SU-DHL-6 (cell line): ENCODE measurements around the gene CACNA1B.

Source experiments
- H2AFZ ChIP-seq: fragments of 200-600 bp; sonication (generic); 2 replicates; pipeline ENCODE4 v1.6.1; 2014; ENCODE audit warnings: low read depth, mild to moderate bottlenecking, moderate library complexity, mixed read lengths, antibody characterized with exemption, low read length; ENCODE audit not compliant: severe bottlenecking
- H3F3A ChIP-seq: fragments of 200-600 bp; shearing (Covaris generic); 2 replicates; pipeline ENCODE4 v1.6.0; 2016; ENCODE audit warnings: antibody characterized with exemption, mild to moderate bottlenecking; ENCODE audit not compliant: insufficient read depth
- H3K27ac ChIP-seq: fragments of 200-600 bp; sonication (generic); 2 replicates; pipeline ENCODE4 v1.5.1; 2016; ENCODE audit warnings: low read depth, mild to moderate bottlenecking, low read length, moderate library complexity, mixed read lengths
- H3K27me3 ChIP-seq: fragments of 200-600 bp; sonication (generic), shearing (Covaris generic); 2 replicates; pipeline ENCODE4 v1.6.0; 2014; ENCODE audit warnings: mild to moderate bottlenecking, low read length
- H3K36me3 ChIP-seq: fragments of 200-600 bp; sonication (generic); 2 replicates; pipeline ENCODE4 v1.6.1; 2014; ENCODE audit warnings: mild to moderate bottlenecking, low read length, mixed read lengths
- H3K4me2 ChIP-seq: fragments of 300-600, 200-600 bp; shearing (Covaris generic), sonication (generic); 2 replicates; pipeline ENCODE4 v1.6.0; 2014; ENCODE audit warnings: low read length, low read depth, mild to moderate bottlenecking; ENCODE audit not compliant: poor library complexity, severe bottlenecking
- H3K4me3 ChIP-seq: fragments of 200-600 bp; sonication (generic); 2 replicates; pipeline ENCODE4 v1.5.1; 2014; ENCODE audit warnings: antibody characterized with exemption, low read length, mild to moderate bottlenecking, mixed read lengths; ENCODE audit not compliant: insufficient read depth, poor library complexity, severe bottlenecking
- H3K79me2 ChIP-seq: fragments of 200-600 bp; sonication (generic); 2 replicates; pipeline ENCODE4 v1.6.1; 2014; ENCODE audit warnings: mild to moderate bottlenecking, low read length, moderate library complexity; ENCODE audit not compliant: insufficient read depth
- H3K9ac ChIP-seq: fragments of 200-600 bp; sonication (generic); 2 replicates; pipeline ENCODE4 v1.7.0; 2014; ENCODE audit warnings: mild to moderate bottlenecking, low read length
- H3K9me2 ChIP-seq: fragments of 200-600 bp; sonication (generic); replicated peaks from 2 replicates; pipeline ENCODE4 v1.6.1; 2014; ENCODE audit warnings: low read length; ENCODE audit not compliant: insufficient read depth
- H3K9me3 ChIP-seq: fragments of 200-600 bp; sonication (generic); 2 replicates; pipeline ENCODE4 v1.6.1; 2014; ENCODE audit warnings: low read length, mixed read lengths; ENCODE audit not compliant: insufficient read depth
- H4K20me1 ChIP-seq: fragments of 200-600 bp; sonication (generic); 2 replicates; pipeline ENCODE4 v1.6.1; 2014; ENCODE audit warnings: low read depth, mild to moderate bottlenecking, antibody characterized with exemption, low read length, moderate library complexity, mixed read lengths
- EZH2phosphoT487 ChIP-seq: fragments of 200-600 bp; sonication (generic), shearing (Covaris generic); conservative IDR thresholded peaks from 2 replicates; pipeline ENCODE4 v1.6.1; 2018; ENCODE audit warnings: mild to moderate bottlenecking, antibody characterized with exemption, low read length, moderate library complexity, mixed read lengths
- TF ChIP-seq, protein P1 (sequence below): fragments of 200-600 bp; sonication (generic); IDR thresholded peaks from one replicate; pipeline ENCODE4 v1.5.1; 2017; ENCODE audit warnings: antibody characterized with exemption, mild to moderate bottlenecking, low read length, moderate library complexity; ENCODE audit not compliant: insufficient read depth, poor library complexity, severe bottlenecking

Gene CACNA1B

DNA sequence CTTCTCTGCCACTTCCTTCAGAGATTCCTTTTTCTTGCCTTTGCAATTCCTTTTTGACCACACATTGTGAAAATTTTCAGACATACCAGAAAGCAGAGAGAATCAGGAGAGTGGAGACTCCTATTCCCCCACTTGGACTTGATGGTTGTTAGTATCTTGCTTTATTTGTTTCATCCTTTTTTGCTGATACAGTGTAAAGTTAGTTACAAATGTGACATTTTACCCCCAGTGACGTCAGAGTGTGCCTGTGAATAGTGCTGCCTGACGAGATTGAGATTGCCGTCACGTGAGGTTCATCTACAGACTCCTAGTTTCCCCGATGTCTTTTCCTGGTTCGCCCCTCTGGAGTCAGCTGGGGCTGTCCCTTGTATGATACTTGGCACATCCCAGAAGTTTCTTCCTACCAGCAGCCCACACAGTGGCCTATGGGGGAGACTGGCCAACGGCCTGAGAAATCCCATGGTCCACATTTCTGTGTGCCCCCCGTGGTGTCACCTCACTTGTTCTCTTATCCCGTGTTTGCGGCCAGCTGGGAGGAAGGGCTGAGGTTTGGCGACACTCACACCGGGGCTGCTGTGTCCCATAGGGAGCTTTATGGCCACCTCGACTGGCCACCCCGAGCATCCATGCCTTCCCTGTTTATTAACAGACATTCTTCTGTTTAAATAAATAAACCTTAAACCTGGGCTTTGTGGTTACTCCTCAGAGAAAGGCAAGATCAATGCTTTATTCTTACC lies 48.2 kb upstream of the CACNA1B start:
- H3K9me3 ChIP-seq: no peaks in the 10 kb centered on the region
- H3F3A ChIP-seq: peaks cover 6% of the 10 kb centered on the region; the same call in 1 of the 2 replicates
- H3K4me3 ChIP-seq: no peak overlapping the region
- no peaks in the 10 kb centered on the region for H4K20me1 ChIP-seq
- no peaks in the 10 kb centered on the region for H3K27me3 ChIP-seq
- no peaks in the 10 kb centered on the region for H3K9me2 ChIP-seq
- no peak overlapping the region for H2AFZ ChIP-seq
- H3K9ac ChIP-seq: no peak overlapping the region
- no peaks in the 10 kb centered on the region for H3K36me3 ChIP-seq
- H3K4me2 ChIP-seq: no peak overlapping the region
- H3K79me2 ChIP-seq: no peaks in the 10 kb centered on the region
- H3K27ac ChIP-seq: no peak overlapping the region
- TF ChIP-seq EZH2phosphoT487: no peak
- TF ChIP-seq, protein P1, sequence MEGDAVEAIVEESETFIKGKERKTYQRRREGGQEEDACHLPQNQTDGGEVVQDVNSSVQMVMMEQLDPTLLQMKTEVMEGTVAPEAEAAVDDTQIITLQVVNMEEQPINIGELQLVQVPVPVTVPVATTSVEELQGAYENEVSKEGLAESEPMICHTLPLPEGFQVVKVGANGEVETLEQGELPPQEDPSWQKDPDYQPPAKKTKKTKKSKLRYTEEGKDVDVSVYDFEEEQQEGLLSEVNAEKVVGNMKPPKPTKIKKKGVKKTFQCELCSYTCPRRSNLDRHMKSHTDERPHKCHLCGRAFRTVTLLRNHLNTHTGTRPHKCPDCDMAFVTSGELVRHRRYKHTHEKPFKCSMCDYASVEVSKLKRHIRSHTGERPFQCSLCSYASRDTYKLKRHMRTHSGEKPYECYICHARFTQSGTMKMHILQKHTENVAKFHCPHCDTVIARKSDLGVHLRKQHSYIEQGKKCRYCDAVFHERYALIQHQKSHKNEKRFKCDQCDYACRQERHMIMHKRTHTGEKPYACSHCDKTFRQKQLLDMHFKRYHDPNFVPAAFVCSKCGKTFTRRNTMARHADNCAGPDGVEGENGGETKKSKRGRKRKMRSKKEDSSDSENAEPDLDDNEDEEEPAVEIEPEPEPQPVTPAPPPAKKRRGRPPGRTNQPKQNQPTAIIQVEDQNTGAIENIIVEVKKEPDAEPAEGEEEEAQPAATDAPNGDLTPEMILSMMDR: no peak

DNA sequence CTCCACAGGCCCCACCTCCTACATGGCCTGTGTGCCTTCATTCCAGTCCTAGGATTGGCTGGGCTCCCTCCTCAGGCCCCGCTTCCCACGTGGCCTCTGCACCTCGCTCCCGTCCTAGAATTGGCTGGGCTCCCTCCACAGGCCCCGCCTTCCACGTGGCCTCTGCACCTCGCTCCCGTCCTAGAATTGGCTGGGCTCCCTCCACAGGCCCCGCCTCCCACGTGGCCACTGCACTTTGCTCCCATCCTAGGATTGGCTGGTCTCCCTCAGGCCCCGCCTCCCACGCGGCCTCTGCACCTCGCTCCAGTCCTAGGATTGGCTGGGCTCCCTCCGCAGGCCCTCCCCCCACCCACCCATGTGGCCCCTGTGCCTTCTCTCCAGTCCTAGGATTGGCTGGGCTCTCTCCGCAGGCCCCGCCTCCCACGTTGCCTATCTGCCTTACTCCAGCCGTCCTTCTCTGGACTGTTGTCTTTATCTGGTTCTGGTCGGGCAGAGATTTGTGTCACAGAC lies 45.3 kb upstream of the CACNA1B start:
- no peaks in the 10 kb centered on the region for H3F3A ChIP-seq
- H3K9me3 ChIP-seq: no peaks in the 10 kb centered on the region
- no peaks in the 10 kb centered on the region for H3K9me2 ChIP-seq
- no peak overlapping the region for H3K9ac ChIP-seq
- H2AFZ ChIP-seq: no peak overlapping the region
- H3K79me2 ChIP-seq: no peaks in the 10 kb centered on the region
- H3K27ac ChIP-seq: no peak overlapping the region
- H4K20me1 ChIP-seq: no peaks in the 10 kb centered on the region
- H3K4me2 ChIP-seq: no peak overlapping the region
- H3K36me3 ChIP-seq: no peaks in the 10 kb centered on the region
- no peak for TF ChIP-seq EZH2phosphoT487
- TF ChIP-seq, protein P1: no peak
- no peak overlapping the region for H3K4me3 ChIP-seq
- no peaks in the 10 kb centered on the region for H3K27me3 ChIP-seq

DNA sequence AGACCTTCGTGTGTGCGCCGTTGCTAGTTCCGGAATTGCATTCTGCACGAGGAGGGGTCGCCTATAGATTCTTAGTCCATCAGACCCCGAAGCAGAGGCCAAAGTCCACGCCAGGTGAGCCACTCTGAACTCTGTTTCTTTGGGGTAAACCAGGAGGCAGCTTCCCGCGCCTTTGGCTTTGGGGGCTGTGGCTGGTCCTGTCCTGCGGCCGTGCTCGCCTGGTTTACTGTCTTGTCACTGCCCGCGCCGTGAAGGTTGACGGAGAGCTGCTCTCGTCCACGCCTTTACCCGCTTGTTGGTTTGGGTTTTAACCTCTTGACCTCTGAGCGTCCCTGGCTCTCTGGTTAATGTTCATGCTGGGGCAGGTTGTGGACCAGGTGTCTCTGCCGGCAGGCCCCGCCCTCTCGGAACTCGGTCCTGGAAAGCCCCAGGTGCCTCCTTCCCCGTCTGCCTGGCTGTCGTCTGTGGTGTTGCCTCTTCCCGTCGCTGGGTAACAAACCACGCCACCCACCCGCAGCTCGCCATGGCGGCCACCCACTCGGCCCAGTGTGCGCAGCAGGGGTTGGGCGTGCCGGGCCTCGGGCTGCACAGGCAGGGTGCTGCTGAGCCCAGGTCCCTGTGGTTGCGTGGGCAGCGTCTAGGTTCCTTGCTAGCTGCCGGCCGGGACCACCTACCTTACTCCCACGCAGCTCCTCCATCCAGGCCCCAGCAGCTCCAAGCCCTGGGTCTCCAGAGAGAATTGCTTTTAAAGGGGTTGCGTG lies 44.6 kb upstream of the CACNA1B start:
- no peak overlapping the region for H3K27ac ChIP-seq
- no peaks in the 10 kb centered on the region for H3K27me3 ChIP-seq
- H3K9ac ChIP-seq: no peak overlapping the region
- no peak overlapping the region for H2AFZ ChIP-seq
- TF ChIP-seq, protein P1: no peak
- no peak for TF ChIP-seq EZH2phosphoT487
- no peak overlapping the region for H3K4me3 ChIP-seq
- H4K20me1 ChIP-seq: no peaks in the 10 kb centered on the region
- H3K9me3 ChIP-seq: no peaks in the 10 kb centered on the region
- H3F3A ChIP-seq: no peaks in the 10 kb centered on the region
- no peak overlapping the region for H3K4me2 ChIP-seq
- H3K36me3 ChIP-seq: no peaks in the 10 kb centered on the region
- H3K9me2 ChIP-seq: no peaks in the 10 kb centered on the region
- H3K79me2 ChIP-seq: no peaks in the 10 kb centered on the region
